DMS153 (cell line): ENCODE data around the gene MVP.
"Not testable (repeated sequence)": the region's sequence is repeated elsewhere in the genome, so short reads cannot be mapped to it uniquely, and the experiment has no call there.

Source experiments
- DNase-seq: peaks from one replicate; lab custom pipeline; 2025; lab: John Stamatoyannopoulos, UW

Gene MVP

GRCh38 chr16:29815793-29816693, 4.2 kb upstream of the MVP start, which contains the start of gene PAGR1:
TSS of gene PAGR1 (plus strand) at chr16:29816152. CDS start at chr16:29816526, 374 bp downstream.
- DNase-seq, result peak; percentile 98

- DNase-seq, result peak; percentile 70
Measured at GRCh38 chr16:29816694-29817441, 3.4 kb upstream of the MVP start.

- no peak for DNase-seq
Measured at GRCh38 chr16:29818082-29818481, 2.2 kb upstream of the MVP start.

- DNase-seq, result no peak
Measured at GRCh38 chr16:29819506-29819905, 756 bp upstream of the MVP start.

- DNase-seq, result peak; percentile 16
Measured at GRCh38 chr16:29820730-29821642, 724 bp downstream of the MVP start.

- DNase-seq, result no peak
Measured at GRCh38 chr16:29821643-29822115, 1.4 kb downstream of the MVP start.

- no peak for DNase-seq
Measured at GRCh38 chr16:29824589-29825144, 4.4 kb downstream of the MVP start.

GRCh38 chr16:29825145-29826044, 5.1 kb downstream of the MVP start:
- DNase-seq, result no peak

GRCh38 chr16:29826342-29826695, 6.1 kb downstream of the MVP start:
- no peak for DNase-seq

GRCh38 chr16:29830774-29831173, 10.5 kb downstream of the MVP start:
- no peak for DNase-seq

GRCh38 chr16:29831490-29831889, 11.2 kb downstream of the MVP start:
- no peak for DNase-seq

- not testable (repeated sequence) for DNase-seq
Measured at GRCh38 chr16:29833219-29833618, 13.0 kb downstream of the MVP start.

- DNase-seq, result no peak
Measured at GRCh38 chr16:29834079-29834478, 13.8 kb downstream of the MVP start.

- no peak for DNase-seq
Measured at GRCh38 chr16:29835926-29836325, 15.7 kb downstream of the MVP start.

- no peak for DNase-seq
Measured at GRCh38 chr16:29836623-29837022, 16.4 kb downstream of the MVP start.

GRCh38 chr16:29837841-29838240, 17.6 kb downstream of the MVP start:
- DNase-seq, result no peak

- no peak for DNase-seq
Measured at GRCh38 chr16:29839822-29840221, 19.6 kb downstream of the MVP start.

- no peak for DNase-seq
Measured at GRCh38 chr16:29840240-29840639, 20.0 kb downstream of the MVP start.

GRCh38 chr16:29841631-29842030, 21.4 kb downstream of the MVP start:
- DNase-seq, result no peak

GRCh38 chr16:29842732-29843346, 22.6 kb downstream of the MVP start:
- DNase-seq, result no peak
